HepG2 (cell line): Measurements from ENCODE around the gene DIP2C. TPM values are rescaled to one million over a fixed set of nuclear protein-coding genes. Genes with fewer than 3 reads are reported as not detected.

Experiments used
- ARID2 ChIP-seq: sonication (generic); formaldehyde crosslinking; IDR thresholded peaks from 2 replicates; pipeline ENCODE4 v1.8.1; 2022; ENCODE audit warnings: mild to moderate bottlenecking, missing genetic modification reagents, borderline replicate concordance
- CEBPG ChIP-seq: IDR thresholded peaks from 2 replicates; pipeline ENCODE4 v1.6.1; 2016
- DNMT1 ChIP-seq: sonication (generic); formaldehyde crosslinking; IDR thresholded peaks from 2 replicates; pipeline ENCODE4 v1.5.1; 2020; ENCODE audit warnings: mild to moderate bottlenecking, missing genetic modification reagents
- HNRNPLL ChIP-seq: fragments of 200-400 bp; formaldehyde crosslinking; IDR thresholded peaks from 2 replicates; pipeline ENCODE4 v1.6.1; 2017; ENCODE audit warnings: mild to moderate bottlenecking, low read depth, low read length; ENCODE audit not compliant: poor library complexity, severe bottlenecking
- MED1 ChIP-seq: sonication (generic); formaldehyde crosslinking; IDR thresholded peaks from 2 replicates; pipeline ENCODE4 v1.4.0; 2020; ENCODE audit warnings: missing genetic modification reagents
- MEIS1 ChIP-seq: sonication (generic); formaldehyde crosslinking; IDR thresholded peaks from 2 replicates; pipeline ENCODE4 v1.9.0; 2021; ENCODE audit warnings: mild to moderate bottlenecking, missing genetic modification reagents, moderate library complexity, borderline replicate concordance
- NCOA2 ChIP-seq: sonication (generic); formaldehyde crosslinking; IDR thresholded peaks from 2 replicates; pipeline ENCODE4 v1.8.0; 2022; ENCODE audit warnings: inconsistent platforms
- PITX1 ChIP-seq: sonication (generic); formaldehyde crosslinking; IDR thresholded peaks from 2 replicates; pipeline ENCODE4 v1.5.1; 2020; ENCODE audit warnings: mild to moderate bottlenecking, missing genetic modification reagents
- PPARG ChIP-seq: conservative IDR thresholded peaks from 2 replicates; pipeline ENCODE4 v1.6.1; 2016; ENCODE audit warnings: missing biosample characterization, missing genetic modification reagents
- SOX6 ChIP-seq, 2 experiments: fragments of 450-650 bp in 1 of 2; sonication (generic) in 1 of 2; formaldehyde crosslinking in 1 of 2; IDR thresholded peaks; 2 replicates each; pipeline versions ENCODE4 v1.4.0 to v1.6.1; 2017 to 2020; ENCODE audit warnings: antibody characterized with exemption in 1 of 2, mild to moderate bottlenecking in 1 of 2, missing genetic modification reagents in 1 of 2
- TRIM22 ChIP-seq: fragments of 450-650 bp; IDR thresholded peaks from 2 replicates; pipeline ENCODE4 v1.6.1; 2017
- ZBTB1 ChIP-seq: sonication (generic); formaldehyde crosslinking; IDR thresholded peaks from 2 replicates; pipeline ENCODE4 v1.4.0; 2020; ENCODE audit warnings: missing genetic modification reagents, borderline replicate concordance
- ZHX2 ChIP-seq, 2 experiments: sonication (generic) in 1 of 2; formaldehyde crosslinking in 1 of 2; IDR thresholded peaks; 2 replicates each; pipeline versions ENCODE4 v1.6.1 to v1.9.0; 2014 to 2022; ENCODE audit warnings: antibody characterized with exemption in 1 of 2, borderline replicate concordance in 1 of 2, inconsistent platforms in 1 of 2, low read depth in 1 of 2, missing genetic modification reagents in 1 of 2
- ZNF263 ChIP-seq: sonication (generic); formaldehyde crosslinking; IDR thresholded peaks from 2 replicates; pipeline ENCODE4 v1.4.0; 2020; ENCODE audit warnings: missing genetic modification reagents
- ZNF282 ChIP-seq: fragments of 450-650 bp; IDR thresholded peaks from 2 replicates; pipeline ENCODE4 v1.6.1; 2018; ENCODE audit not compliant: partially characterized antibody
- ZNF383 ChIP-seq: sonication (generic); formaldehyde crosslinking; IDR thresholded peaks from 2 replicates; pipeline ENCODE4 v1.4.0; 2020; ENCODE audit warnings: missing genetic modification reagents, mild to moderate bottlenecking, borderline replicate concordance
- ZNF558 ChIP-seq: sonication (generic); formaldehyde crosslinking; IDR thresholded peaks from 2 replicates; pipeline ENCODE4 v1.9.0; 2022; ENCODE audit warnings: mild to moderate bottlenecking, missing genetic modification reagents, borderline replicate concordance
- ZNF567 ChIP-seq: sonication (generic); formaldehyde crosslinking; IDR thresholded peaks from 2 replicates; pipeline ENCODE4 v1.8.1; 2023; ENCODE audit warnings: mild to moderate bottlenecking, missing genetic modification reagents, borderline replicate concordance
- ZNF878 ChIP-seq: sonication (generic); formaldehyde crosslinking; IDR thresholded peaks from 2 replicates; pipeline ENCODE4 v1.8.1; 2023; ENCODE audit warnings: mild to moderate bottlenecking, missing genetic modification reagents, moderate library complexity
- polyA plus RNA-seq, 8 experiments: library from polyadenylated mRNA; depleted of rRNA in 3 of 8; stranded (reverse) in 7 of 8; unstranded in 1 of 8; fragments of >200 nt; fragmentation: Illumina TruSeq in 4 of 8; extraction: Trizol in 4 of 8; gene quantifications; 2 replicates each; pipeline versions ENCODE4 v1.2.1 to v1.2.3, GENCODE V29; 2011 to 2016; ENCODE audit warnings: low read depth in 4 of 8, missing spikeins in 1 of 8, mixed read lengths in 1 of 8; ENCODE audit not compliant: insufficient read depth in 1 of 8
- total RNA-seq, 5 experiments: library from RNA; depleted of rRNA; stranded (reverse); fragments of >200 nt; fragmentation: Illumina TruSeq; extraction: Trizol; gene quantifications; 2 replicates each; pipeline ENCODE4 v1.2.3, GENCODE V29; 2016; ENCODE audit warnings: low read depth in 1 of 5
- TF ChIP-seq, protein P1 (sequence below): IDR thresholded peaks from 2 replicates; pipeline ENCODE4 v1.6.1; 2016
- TF ChIP-seq, protein P2 (sequence below): sonication (generic); formaldehyde crosslinking; IDR thresholded peaks from 2 replicates; pipeline ENCODE4 v1.5.0; 2020; ENCODE audit warnings: missing genetic modification reagents, mild to moderate bottlenecking, borderline replicate concordance

DIP2C gene
- total and polyA plus RNA-seq, 2 of the 13 experiments (the other 11 are each of a cell fraction or from before 2014, with no cell fraction given) = 2.2 to 2.7 TPM

DNA sequence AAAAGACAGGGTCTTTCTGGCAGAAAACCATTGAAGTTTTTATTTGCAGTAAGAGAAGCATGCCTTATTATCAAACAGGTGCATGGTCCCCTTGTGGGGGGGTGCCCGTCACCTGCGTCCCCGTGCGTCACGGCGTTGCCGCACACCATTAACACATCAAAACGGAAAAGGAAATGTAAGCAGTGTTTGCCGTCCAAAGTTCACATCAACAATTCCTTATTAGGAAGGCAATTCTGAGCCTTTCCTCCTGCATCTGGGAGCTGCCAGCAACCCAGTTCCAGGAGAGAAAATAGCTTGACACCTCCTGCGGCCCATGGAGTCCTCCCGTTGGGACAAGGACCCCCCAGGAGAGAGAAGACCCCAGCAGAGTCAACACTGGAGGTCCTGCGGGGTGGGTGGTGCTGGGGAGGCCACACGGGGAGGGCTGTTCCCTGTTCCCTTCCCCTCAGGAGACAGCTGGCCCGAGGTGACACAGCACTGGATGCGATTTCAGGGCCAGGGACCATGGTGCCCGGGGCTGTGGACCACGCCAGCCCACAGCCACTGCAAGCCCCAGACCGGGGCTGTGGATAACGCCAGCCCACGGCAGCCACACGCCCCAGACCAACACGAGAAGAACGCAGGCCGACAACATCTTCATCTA lies 39.5 kb downstream of the DIP2C start (continued):
- TF ChIP-seq ZHX2 (IDR thresholded peaks at IDR 0.05; ENCODE audit: low read depth) = peak; percentile 85
- no peak for TF ChIP-seq ZHX2 (CRISPR knock-in tag; IDR thresholded peaks at IDR 0.05; ENCODE audit: borderline replicate concordance)
- no peak for TF ChIP-seq ZBTB1 (CRISPR knock-in tag)
- 0 out of 2 replicates have a peak, but pooled peaks have one; percentile 7 for TF ChIP-seq PITX1 (CRISPR knock-in tag)
- TF ChIP-seq ZNF558 = no peak; the same call in 1 of the 2 replicates
- TF ChIP-seq TRIM22 = no peak
- peak; percentile 65 for TF ChIP-seq CEBPG (CRISPR knock-in tag)
- peak; percentile 67 for TF ChIP-seq ZNF263 (CRISPR knock-in tag)
- TF ChIP-seq ZNF282 = no peak
- TF ChIP-seq MED1 = peak; percentile 70; the same call in 1 of the 2 replicates
- TF ChIP-seq ZNF878 (CRISPR knock-in tag) = peak; percentile 84
- no peak for TF ChIP-seq MEIS1
- no peak for TF ChIP-seq SOX6 (IDR thresholded peaks at IDR 0.05)
- TF ChIP-seq SOX6 (CRISPR knock-in tag; IDR thresholded peaks at IDR 0.05) = peak; percentile 47
- TF ChIP-seq DNMT1 = 0 out of 2 replicates have a peak, but pooled peaks have one; percentile 26
- TF ChIP-seq HNRNPLL = peak; percentile 74
- peak; percentile 85 for TF ChIP-seq ARID2 (CRISPR knock-in tag)
- TF ChIP-seq NCOA2 (CRISPR knock-in tag) = peak; percentile 53; the same call in 1 of the 2 replicates
- peak; percentile 68; the same call in 1 of the 2 replicates for TF ChIP-seq ZNF567 (CRISPR knock-in tag)
- TF ChIP-seq PPARG (CRISPR knock-in tag) = 0 out of 2 replicates have a peak, but pooled peaks have one; percentile 25
- TF ChIP-seq, protein P1, sequence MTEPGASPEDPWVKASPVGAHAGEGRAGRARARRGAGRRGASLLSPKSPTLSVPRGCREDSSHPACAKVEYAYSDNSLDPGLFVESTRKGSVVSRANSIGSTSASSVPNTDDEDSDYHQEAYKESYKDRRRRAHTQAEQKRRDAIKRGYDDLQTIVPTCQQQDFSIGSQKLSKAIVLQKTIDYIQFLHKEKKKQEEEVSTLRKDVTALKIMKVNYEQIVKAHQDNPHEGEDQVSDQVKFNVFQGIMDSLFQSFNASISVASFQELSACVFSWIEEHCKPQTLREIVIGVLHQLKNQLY (CRISPR knock-in tag) = 0 out of 2 replicates have a peak, but pooled peaks have one; percentile 30
- TF ChIP-seq ZNF383 (CRISPR knock-in tag) = no peak
- TF ChIP-seq, protein P2, sequence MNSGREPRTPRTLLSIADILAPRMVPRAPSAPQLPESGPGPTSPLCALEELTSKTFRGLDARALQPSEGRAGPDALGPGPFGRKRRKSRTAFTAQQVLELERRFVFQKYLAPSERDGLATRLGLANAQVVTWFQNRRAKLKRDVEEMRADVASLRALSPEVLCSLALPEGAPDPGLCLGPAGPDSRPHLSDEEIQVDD (CRISPR knock-in tag) = no peak
